DMS53 treated with DMSO at 0.1 percent for 48 hours (cell line): ENCODE data around the gene ADAMTSL1.

ENCODE experiments used
- DNase-seq: peaks from one replicate; lab custom pipeline; 2025; ENCODE audit not compliant: unreplicated experiment; lab: John Stamatoyannopoulos, UW

Gene ADAMTSL1

GRCh38 chr9:18499980-18500379 lies 26.0 kb downstream of the ADAMTSL1 start:
- no peak for DNase-seq

- no peak for DNase-seq
Measured at GRCh38 chr9:18500451-18500850, 26.5 kb downstream of the ADAMTSL1 start.

- DNase-seq = no peak
Measured at GRCh38 chr9:18501949-18502348, 28.0 kb downstream of the ADAMTSL1 start.

- DNase-seq = no peak
Measured at GRCh38 chr9:18502546-18502945, 28.6 kb downstream of the ADAMTSL1 start.

- DNase-seq = no peak
Measured at GRCh38 chr9:18504707-18505106, 30.8 kb downstream of the ADAMTSL1 start.

- no peak for DNase-seq
Measured at GRCh38 chr9:18507151-18507550, 33.2 kb downstream of the ADAMTSL1 start.

- DNase-seq = no peak
Measured at GRCh38 chr9:18516514-18516913, 42.6 kb downstream of the ADAMTSL1 start.

- DNase-seq = no peak
Measured at GRCh38 chr9:18516965-18517364, 43.0 kb downstream of the ADAMTSL1 start.

GRCh38 chr9:18520416-18521047 lies 46.6 kb downstream of the ADAMTSL1 start:
- DNase-seq = no peak

- DNase-seq = no peak
Measured at GRCh38 chr9:18526685-18527084, 52.7 kb downstream of the ADAMTSL1 start.

- no peak for DNase-seq
Measured at GRCh38 chr9:18531136-18532065, 57.4 kb downstream of the ADAMTSL1 start.

GRCh38 chr9:18534611-18535010 lies 60.7 kb downstream of the ADAMTSL1 start:
- DNase-seq = no peak

- DNase-seq = no peak
Measured at GRCh38 chr9:18536554-18536953, 62.6 kb downstream of the ADAMTSL1 start.

- no peak for DNase-seq
Measured at GRCh38 chr9:18539203-18539693, 65.3 kb downstream of the ADAMTSL1 start.

- no peak for DNase-seq
Measured at GRCh38 chr9:18542837-18543405, 69.0 kb downstream of the ADAMTSL1 start.

- no peak for DNase-seq
Measured at GRCh38 chr9:18543406-18544192, 69.6 kb downstream of the ADAMTSL1 start.

GRCh38 chr9:18544456-18544855 lies 70.5 kb downstream of the ADAMTSL1 start:
- DNase-seq = no peak

GRCh38 chr9:18545636-18546360 lies 71.8 kb downstream of the ADAMTSL1 start:
- no peak for DNase-seq

- no peak for DNase-seq
Measured at GRCh38 chr9:18548456-18548855, 74.5 kb downstream of the ADAMTSL1 start.

- DNase-seq = no peak
Measured at GRCh38 chr9:18549772-18550171, 75.8 kb downstream of the ADAMTSL1 start.
